HepG2 (cell line): ENCODE measurements around the gene PKMYT1. TPM values are rescaled to one million over a fixed set of nuclear protein-coding genes. Genes with fewer than 3 reads are reported as not detected.

ENCODE experiments used
- FOXM1 ChIP-seq: sonication (generic); formaldehyde crosslinking; IDR thresholded peaks from 2 replicates; pipeline ENCODE4 v1.5.0; 2020; ENCODE audit warnings: missing genetic modification reagents
- MAFK ChIP-seq, 2 experiments: IDR thresholded peaks in 1 of 2; conservative IDR thresholded peaks in 1 of 2; 2 replicates each; pipeline ENCODE4 v1.6.1; 2011; ENCODE audit warnings: improper control_type of control experiment in 2 of 2, low read length in 2 of 2
- NCOA2 ChIP-seq: sonication (generic); formaldehyde crosslinking; IDR thresholded peaks from 2 replicates; pipeline ENCODE4 v1.8.0; 2022; ENCODE audit warnings: inconsistent platforms
- NFYC ChIP-seq: IDR thresholded peaks from 2 replicates; pipeline ENCODE4 v1.6.1; 2016; ENCODE audit warnings: missing genetic modification reagents, missing compliant biosample characterization
- NRL ChIP-seq: sonication (generic); formaldehyde crosslinking; IDR thresholded peaks from 2 replicates; pipeline ENCODE4 v1.5.0; 2020; ENCODE audit warnings: missing genetic modification reagents, mild to moderate bottlenecking, moderate library complexity, borderline replicate concordance
- UBTF ChIP-seq: sonication (generic); formaldehyde crosslinking; IDR thresholded peaks from 2 replicates; pipeline ENCODE4 v1.4.0; 2020; ENCODE audit warnings: mild to moderate bottlenecking, missing genetic modification reagents
- ZNF543 ChIP-seq: sonication (generic); formaldehyde crosslinking; IDR thresholded peaks from 2 replicates; pipeline ENCODE4 v1.4.0; 2020; ENCODE audit warnings: mild to moderate bottlenecking, missing genetic modification reagents
- ZNF687 ChIP-seq: sonication (generic); formaldehyde crosslinking; IDR thresholded peaks from 2 replicates; pipeline ENCODE4 v1.5.1; 2020; ENCODE audit warnings: mild to moderate bottlenecking, missing genetic modification reagents, moderate library complexity
- polyA plus RNA-seq, 8 experiments: library from polyadenylated mRNA; depleted of rRNA in 3 of 8; stranded (reverse) in 7 of 8; unstranded in 1 of 8; fragments of >200 nt; fragmentation: Illumina TruSeq in 4 of 8; extraction: Trizol in 4 of 8; gene quantifications; 2 replicates each; pipeline versions ENCODE4 v1.2.1 to v1.2.3, GENCODE V29; 2011 to 2016; ENCODE audit warnings: low read depth in 4 of 8, missing spikeins in 1 of 8, mixed read lengths in 1 of 8; ENCODE audit not compliant: insufficient read depth in 1 of 8
- total RNA-seq, 5 experiments: library from RNA; depleted of rRNA; stranded (reverse); fragments of >200 nt; fragmentation: Illumina TruSeq; extraction: Trizol; gene quantifications; 2 replicates each; pipeline ENCODE4 v1.2.3, GENCODE V29; 2016; ENCODE audit warnings: low read depth in 1 of 5

The PKMYT1 gene
- total and polyA plus RNA-seq, 2 of the 13 experiments (the other 11 are each of a cell fraction or from before 2014, with no cell fraction given): 7.0 to 27.8 TPM

- TF ChIP-seq NRL (0 out of 2 replicates have a peak, but pooled peaks have one; percentile 20), FOXM1 (CRISPR knock-in tag) (no peak), ZNF543 (CRISPR knock-in tag) (no peak), ZNF687 (CRISPR knock-in tag) (peak; percentile 58), NCOA2 (CRISPR knock-in tag) (no peak), MAFK (conservative IDR thresholded peaks at IDR 0.05 in 1 of 2, IDR thresholded peaks at IDR 0.05 in 1 of 2; ENCODE audit: low read length in 2 of 2) (no peak), UBTF (CRISPR knock-in tag) (peak; percentile 27; the same call in 1 of the 2 replicates), NFYC (CRISPR knock-in tag) (no peak)
Measured at GRCh38 chr16:3017344-3017743, 37.1 kb upstream of the PKMYT1 start (continued).
